GM12878 (cell line): ENCODE measurements around the gene GPR171.

ENCODE experiments used
- CREM ChIP-seq: IDR thresholded peaks from 2 replicates; pipeline ENCODE4 v1.6.1; 2014; ENCODE audit warnings: antibody characterized with exemption, low read depth
- FOS ChIP-seq: IDR thresholded peaks from 3 replicates; pipeline ENCODE4 v1.6.1; 2011; ENCODE audit warnings: borderline replicate concordance; ENCODE audit not compliant: insufficient read length; ENCODE audit errors: extremely low read depth
- RAD21 ChIP-seq: IDR thresholded peaks from 2 replicates; pipeline ENCODE4 v1.6.1; 2011; ENCODE audit warnings: mild to moderate bottlenecking, low read depth, low read length, moderate library complexity; ENCODE audit not compliant: insufficient read depth
- TAF1 ChIP-seq: IDR thresholded peaks from 2 replicates; pipeline ENCODE4 v1.6.1; 2011; ENCODE audit warnings: mild to moderate bottlenecking, low read depth, low read length, borderline replicate concordance
- ZBTB33 ChIP-seq: fragments of 450-650 bp; IDR thresholded peaks from 2 replicates; pipeline ENCODE4 v1.6.1; 2017; ENCODE audit warnings: mild to moderate bottlenecking
- ZSCAN29 ChIP-seq: fragments of 450-650 bp; IDR thresholded peaks from 2 replicates; pipeline ENCODE4 v1.6.1; 2017; ENCODE audit warnings: mild to moderate bottlenecking, moderate library complexity
- TF ChIP-seq, protein P1 (sequence below), 3 experiments: IDR thresholded peaks in 2 of 3; conservative IDR thresholded peaks in 1 of 3; 2 replicates each; pipeline ENCODE4 v1.5.1; 2011; ENCODE audit warnings: low read depth in 3 of 3, low read length in 3 of 3, mild to moderate bottlenecking in 3 of 3, control low read depth in 2 of 3, moderate library complexity in 2 of 3, inconsistent platforms in 1 of 3, mixed read lengths in 1 of 3; ENCODE audit not compliant: control insufficient read depth in 2 of 3, insufficient read depth in 1 of 3; ENCODE audit errors: extremely low read depth in 1 of 3

DNA sequence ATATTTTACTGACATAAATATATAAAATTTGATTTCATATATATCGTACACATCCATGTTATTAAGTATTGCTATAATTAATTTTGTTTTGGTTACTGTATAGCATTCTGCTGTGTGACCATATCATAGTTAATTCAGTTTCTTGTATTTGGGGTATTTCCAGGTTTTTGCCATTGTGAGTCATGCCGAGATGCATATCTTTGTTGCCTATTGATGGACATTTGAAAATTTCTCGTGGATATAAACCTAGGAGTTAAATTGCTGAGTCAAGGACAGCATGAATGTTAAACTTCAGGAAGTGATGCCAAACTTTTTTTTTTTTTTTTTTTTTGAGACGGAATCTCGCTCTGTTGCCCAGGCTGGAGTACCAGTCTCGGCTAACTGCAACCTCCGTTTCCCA, 33.7 kb upstream of the GPR171 start:
- TF ChIP-seq, protein P1, sequence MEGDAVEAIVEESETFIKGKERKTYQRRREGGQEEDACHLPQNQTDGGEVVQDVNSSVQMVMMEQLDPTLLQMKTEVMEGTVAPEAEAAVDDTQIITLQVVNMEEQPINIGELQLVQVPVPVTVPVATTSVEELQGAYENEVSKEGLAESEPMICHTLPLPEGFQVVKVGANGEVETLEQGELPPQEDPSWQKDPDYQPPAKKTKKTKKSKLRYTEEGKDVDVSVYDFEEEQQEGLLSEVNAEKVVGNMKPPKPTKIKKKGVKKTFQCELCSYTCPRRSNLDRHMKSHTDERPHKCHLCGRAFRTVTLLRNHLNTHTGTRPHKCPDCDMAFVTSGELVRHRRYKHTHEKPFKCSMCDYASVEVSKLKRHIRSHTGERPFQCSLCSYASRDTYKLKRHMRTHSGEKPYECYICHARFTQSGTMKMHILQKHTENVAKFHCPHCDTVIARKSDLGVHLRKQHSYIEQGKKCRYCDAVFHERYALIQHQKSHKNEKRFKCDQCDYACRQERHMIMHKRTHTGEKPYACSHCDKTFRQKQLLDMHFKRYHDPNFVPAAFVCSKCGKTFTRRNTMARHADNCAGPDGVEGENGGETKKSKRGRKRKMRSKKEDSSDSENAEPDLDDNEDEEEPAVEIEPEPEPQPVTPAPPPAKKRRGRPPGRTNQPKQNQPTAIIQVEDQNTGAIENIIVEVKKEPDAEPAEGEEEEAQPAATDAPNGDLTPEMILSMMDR (IDR thresholded peaks at IDR 0.05 in 2 of 3, conservative IDR thresholded peaks at IDR 0.05 in 1 of 3; ENCODE audit: control insufficient read depth in 2 of 3, extremely low read depth in 1 of 3, insufficient read depth in 1 of 3, low read depth in 3 of 3, low read length in 3 of 3): no peak
- TF ChIP-seq RAD21: no peak
- no peak for TF ChIP-seq ZSCAN29
- TF ChIP-seq TAF1: no peak
- TF ChIP-seq CREM: no peak
- TF ChIP-seq FOS: no peak
- TF ChIP-seq ZBTB33: no peak
